K562 (cell line): Measurements from ENCODE around the gene C19orf44. TPM values are rescaled to one million over a fixed set of nuclear protein-coding genes. Genes with fewer than 3 reads are reported as not detected.

Experiments used
- ARID4B ChIP-seq: sonication (generic); formaldehyde crosslinking; IDR thresholded peaks from 2 replicates; pipeline ENCODE4 v1.8.0; 2022; ENCODE audit warnings: mild to moderate bottlenecking, missing genetic modification reagents
- E2F6 ChIP-seq, 2 experiments: IDR thresholded peaks; 2 replicates each; pipeline ENCODE4 v1.6.1; 2011; ENCODE audit warnings: borderline replicate concordance in 1 of 2, control low read depth in 1 of 2, low read depth in 1 of 2, low read length in 1 of 2, mild to moderate bottlenecking in 1 of 2, mixed read lengths in 1 of 2, moderate library complexity in 1 of 2; ENCODE audit not compliant: insufficient read depth in 1 of 2, insufficient read length in 1 of 2, poor library complexity in 1 of 2, severe bottlenecking in 1 of 2; ENCODE audit errors: extremely low read depth in 1 of 2
- HBP1 ChIP-seq: fragments of 450-650 bp; formaldehyde crosslinking; IDR thresholded peaks from 2 replicates; pipeline ENCODE4 v1.4.0; 2022; ENCODE audit warnings: missing genetic modification characterization
- ID3 ChIP-seq, 2 experiments: fragments of 250-450 bp in 1 of 2; fragments of 450-650 bp in 1 of 2; sonication (Bioruptor Pico) in 1 of 2; IDR thresholded peaks; 2 replicates each; pipeline versions ENCODE4 v1.6.1 to v1.8.0; 2016 to 2021; ENCODE audit warnings: mild to moderate bottlenecking in 2 of 2, moderate library complexity in 2 of 2, missing compliant biosample characterization in 1 of 2, missing genetic modification characterization in 1 of 2
- MNT ChIP-seq, 2 experiments: fragments of 450-650 bp; conservative IDR thresholded peaks; 2 replicates each; pipeline ENCODE4 v1.6.1; 2017; ENCODE audit warnings: mild to moderate bottlenecking in 2 of 2, moderate library complexity in 2 of 2
- NFRKB ChIP-seq: fragments of 450-650 bp; IDR thresholded peaks from 2 replicates; pipeline ENCODE4 v1.6.1; 2016; ENCODE audit warnings: low read depth
- SMARCA4 ChIP-seq: fragments of 450-650 bp; IDR thresholded peaks from 2 replicates; pipeline ENCODE4 v1.6.1; 2016
- TCF3 ChIP-seq: sonication (generic); formaldehyde crosslinking; IDR thresholded peaks from 2 replicates; pipeline ENCODE4 v1.4.0; 2020; ENCODE audit warnings: mild to moderate bottlenecking, missing genetic modification reagents
- TFAP4 ChIP-seq: sonication (generic); formaldehyde crosslinking; IDR thresholded peaks from 2 replicates; pipeline ENCODE4 v1.8.0; 2022; ENCODE audit warnings: missing genetic modification reagents, mild to moderate bottlenecking, moderate library complexity, borderline replicate concordance
- ZNF592 ChIP-seq: fragments of 450-650 bp; IDR thresholded peaks from 2 replicates; pipeline ENCODE4 v1.6.1; 2017; ENCODE audit warnings: antibody characterized with exemption, mild to moderate bottlenecking
- polyA plus RNA-seq, 8 experiments: library from polyadenylated mRNA; depleted of rRNA in 4 of 8; stranded (reverse) in 5 of 8; unstranded in 3 of 8; fragments of >200 nt; fragmentation: Nextera tagmentation in 2 of 8; fragmentation: Illumina TruSeq in 1 of 8; extraction: Ambion mirVana in 2 of 8; extraction: Trizol in 1 of 8; gene quantifications; 2 replicates each; pipeline versions ENCODE4 v1.2.1 to v1.2.3, GENCODE V29; 2011 to 2014; ENCODE audit warnings: inconsistent platforms in 1 of 8, missing spikeins in 1 of 8
- total RNA-seq, 7 experiments: library from RNA; depleted of rRNA in 6 of 7; stranded (reverse); fragments of >200 nt in 6 of 7; fragmentation: Illumina TruSeq in 2 of 7; extraction: Trizol in 2 of 7; gene quantifications; 2 replicates each; pipeline versions ENCODE4 v1.2.1 to v1.2.3, GENCODE V29; 2011 to 2021; ENCODE audit warnings: low replicate concordance in 1 of 7

Gene C19orf44
- total and polyA plus RNA-seq, 9 of the 15 experiments (the other 6 are each of a cell fraction or from before 2014, with no cell fraction given): 0.41 to 7.7 (median 3.5) TPM

GRCh38 chr19:16562608-16563025 lies 66.4 kb downstream of the C19orf44 start (continued):
- TF ChIP-seq ARID4B: no peak
- peak; percentile 95 for TF ChIP-seq ZNF592
- TF ChIP-seq E2F6 (IDR thresholded peaks at IDR 0.05; ENCODE audit: borderline replicate concordance in 1 of 2, extremely low read depth in 1 of 2, insufficient read depth in 1 of 2, insufficient read length in 1 of 2, low read depth in 1 of 2, low read length in 1 of 2, poor library complexity in 1 of 2, severe bottlenecking in 1 of 2): peak in 1 of 2 experiments; percentile 24
- TF ChIP-seq TCF3 (CRISPR knock-in tag): peak; percentile 67
- TF ChIP-seq TFAP4 (CRISPR knock-in tag): peak; percentile 24; the same call in 1 of the 2 replicates
- TF ChIP-seq NFRKB: peak; percentile 40; the same call in 1 of the 2 replicates
- no peak for TF ChIP-seq HBP1 (CRISPR knock-in tag)
- no peak for TF ChIP-seq ID3 (CRISPR knock-in tag; IDR thresholded peaks at IDR 0.05)
- TF ChIP-seq ID3 (tag; IDR thresholded peaks at IDR 0.05): 0 out of 2 replicates have a peak, but pooled peaks have one; percentile 24
- TF ChIP-seq SMARCA4: peak; percentile 84
- peak in 1 of 2 experiments; percentile 55; a peak in 3 of 4 replicates for TF ChIP-seq MNT (conservative IDR thresholded peaks at IDR 0.05)
